HG03520 (cell line): ENCODE data around the gene SH3RF1.
A peak's percentile ranks its signal among the peaks of the same experiment; 100 is the strongest.
"Not testable (repeated sequence)": the region's sequence is repeated elsewhere in the genome, so short reads cannot be mapped to it uniquely, and the experiment has no call there.

ENCODE experiments used
- ATAC-seq: cut with Tn5 transposase; IDR thresholded peaks from one replicate; pipeline ENCODE4 v1.9.1; 2021; ENCODE audit warnings: mild to moderate bottlenecking, moderate library complexity; ENCODE audit not compliant: unreplicated experiment

Gene SH3RF1

GRCh38 chr4:169229571-169230028, 41.2 kb downstream of the SH3RF1 start:
- no peak for ATAC-seq

- ATAC-seq = no peak
Measured at GRCh38 chr4:169228076-169228475, 42.7 kb downstream of the SH3RF1 start.

- no peak for ATAC-seq
Measured at GRCh38 chr4:169226565-169226964, 44.2 kb downstream of the SH3RF1 start.

GRCh38 chr4:169225812-169226211, 44.9 kb downstream of the SH3RF1 start:
- ATAC-seq = no peak

- no peak for ATAC-seq
Measured at GRCh38 chr4:169225058-169225751, 45.6 kb downstream of the SH3RF1 start.

- no peak for ATAC-seq
Measured at GRCh38 chr4:169222761-169223160, 48.0 kb downstream of the SH3RF1 start.

GRCh38 chr4:169221662-169222061, 49.1 kb downstream of the SH3RF1 start:
- no peak for ATAC-seq

- ATAC-seq = no peak
Measured at GRCh38 chr4:169220854-169221411, 49.8 kb downstream of the SH3RF1 start.

GRCh38 chr4:169220447-169220846, 50.3 kb downstream of the SH3RF1 start:
- ATAC-seq = no peak

GRCh38 chr4:169219440-169219839, 51.3 kb downstream of the SH3RF1 start:
- no peak for ATAC-seq

GRCh38 chr4:169215656-169216055, 55.1 kb downstream of the SH3RF1 start:
- no peak for ATAC-seq

- ATAC-seq = no peak
Measured at GRCh38 chr4:169212981-169213380, 57.8 kb downstream of the SH3RF1 start.

- ATAC-seq = peak; percentile 87
Measured at GRCh38 chr4:169210504-169211118, 60.1 kb downstream of the SH3RF1 start.

- no peak for ATAC-seq
Measured at GRCh38 chr4:169209388-169209883, 61.3 kb downstream of the SH3RF1 start.

GRCh38 chr4:169208516-169208915, 62.2 kb downstream of the SH3RF1 start:
- ATAC-seq = no peak

GRCh38 chr4:169208090-169208455, 62.7 kb downstream of the SH3RF1 start:
- ATAC-seq = no peak

- no peak for ATAC-seq
Measured at GRCh38 chr4:169207436-169208089, 63.2 kb downstream of the SH3RF1 start.

- no peak for ATAC-seq
Measured at GRCh38 chr4:169205744-169206080, 65.0 kb downstream of the SH3RF1 start.

GRCh38 chr4:169205075-169205743, 65.5 kb downstream of the SH3RF1 start:
- ATAC-seq = no peak

GRCh38 chr4:169203891-169204290, 66.9 kb downstream of the SH3RF1 start:
- ATAC-seq = no peak

- not testable (repeated sequence) for ATAC-seq
Measured at GRCh38 chr4:169203278-169203677, 67.5 kb downstream of the SH3RF1 start.
